Fibroblast of pulmonary artery (primary cell): Measurements from ENCODE around the gene EP300.
A peak's percentile ranks its signal among the peaks of the same experiment; 100 is the strongest.
"Not testable (repeated sequence)": the region's sequence is repeated elsewhere in the genome, so short reads cannot be mapped to it uniquely, and the experiment has no call there.

Experiments used
- DNase-seq: peaks from one replicate; pipeline ENCODE4 v3.0.0-alpha.2; 2010; ENCODE audit warnings: low read depth
- H3K4me3 ChIP-seq: replicated peaks from 2 replicates; pipeline ENCODE4 v1.5.1; 2011; ENCODE audit warnings: low read depth, mild to moderate bottlenecking, control low read depth, low read length, moderate library complexity
- TF ChIP-seq, protein P1 (sequence below): IDR thresholded peaks from 2 replicates; pipeline ENCODE4 v1.5.1; 2011; ENCODE audit warnings: mild to moderate bottlenecking, control low read depth, low read length, inconsistent platforms; ENCODE audit errors: missing control alignments

The EP300 gene

GRCh38 chr22:41106122-41106968 lies 14.0 kb downstream of the EP300 start:
- DNase-seq: peak; percentile 70
- H3K4me3 ChIP-seq: no peak overlapping the region
- TF ChIP-seq, protein P1, sequence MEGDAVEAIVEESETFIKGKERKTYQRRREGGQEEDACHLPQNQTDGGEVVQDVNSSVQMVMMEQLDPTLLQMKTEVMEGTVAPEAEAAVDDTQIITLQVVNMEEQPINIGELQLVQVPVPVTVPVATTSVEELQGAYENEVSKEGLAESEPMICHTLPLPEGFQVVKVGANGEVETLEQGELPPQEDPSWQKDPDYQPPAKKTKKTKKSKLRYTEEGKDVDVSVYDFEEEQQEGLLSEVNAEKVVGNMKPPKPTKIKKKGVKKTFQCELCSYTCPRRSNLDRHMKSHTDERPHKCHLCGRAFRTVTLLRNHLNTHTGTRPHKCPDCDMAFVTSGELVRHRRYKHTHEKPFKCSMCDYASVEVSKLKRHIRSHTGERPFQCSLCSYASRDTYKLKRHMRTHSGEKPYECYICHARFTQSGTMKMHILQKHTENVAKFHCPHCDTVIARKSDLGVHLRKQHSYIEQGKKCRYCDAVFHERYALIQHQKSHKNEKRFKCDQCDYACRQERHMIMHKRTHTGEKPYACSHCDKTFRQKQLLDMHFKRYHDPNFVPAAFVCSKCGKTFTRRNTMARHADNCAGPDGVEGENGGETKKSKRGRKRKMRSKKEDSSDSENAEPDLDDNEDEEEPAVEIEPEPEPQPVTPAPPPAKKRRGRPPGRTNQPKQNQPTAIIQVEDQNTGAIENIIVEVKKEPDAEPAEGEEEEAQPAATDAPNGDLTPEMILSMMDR: no peak

DNA sequence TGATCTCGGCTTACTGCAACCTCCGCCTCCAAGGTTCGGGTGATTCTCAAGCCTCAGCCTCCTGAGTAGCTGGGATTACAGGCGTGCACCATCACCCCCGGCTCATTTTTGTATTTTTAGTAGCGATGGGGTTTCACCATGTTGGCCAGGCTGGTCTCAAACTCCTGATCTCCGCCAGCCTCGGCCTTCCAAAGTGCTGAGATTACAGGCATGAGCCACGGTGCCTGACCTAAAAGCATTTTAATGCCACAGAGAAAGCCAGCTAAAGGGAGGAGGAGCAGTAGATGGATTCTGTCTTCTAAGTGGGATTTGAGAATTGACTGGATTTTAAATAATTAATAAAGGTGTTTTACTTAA lies 14.6 kb downstream of the EP300 start:
- not testable (repeated sequence) for H3K4me3 ChIP-seq, DNase-seq

DNA sequence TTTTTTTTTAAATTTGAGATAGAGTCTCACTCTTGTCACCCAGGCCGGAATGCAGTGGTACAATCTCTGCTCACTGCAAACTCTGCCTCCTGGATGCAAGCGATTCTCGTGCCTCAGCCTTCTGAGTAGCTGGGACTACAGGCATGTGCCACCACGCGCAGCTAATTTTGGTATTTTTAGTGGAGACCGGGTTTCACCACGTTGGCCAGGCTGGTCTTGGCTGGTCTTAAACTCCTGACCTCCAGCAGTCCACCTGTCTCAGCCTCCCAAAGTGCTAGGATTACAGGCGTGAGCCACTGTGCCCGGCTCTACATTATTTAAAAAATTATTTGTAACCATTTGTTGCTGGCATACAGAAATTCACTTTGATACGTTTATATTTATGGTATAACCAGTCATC lies 18.6 kb downstream of the EP300 start:
- no peak overlapping the region for H3K4me3 ChIP-seq
- no peak for DNase-seq
- TF ChIP-seq, protein P1: no peak

DNA sequence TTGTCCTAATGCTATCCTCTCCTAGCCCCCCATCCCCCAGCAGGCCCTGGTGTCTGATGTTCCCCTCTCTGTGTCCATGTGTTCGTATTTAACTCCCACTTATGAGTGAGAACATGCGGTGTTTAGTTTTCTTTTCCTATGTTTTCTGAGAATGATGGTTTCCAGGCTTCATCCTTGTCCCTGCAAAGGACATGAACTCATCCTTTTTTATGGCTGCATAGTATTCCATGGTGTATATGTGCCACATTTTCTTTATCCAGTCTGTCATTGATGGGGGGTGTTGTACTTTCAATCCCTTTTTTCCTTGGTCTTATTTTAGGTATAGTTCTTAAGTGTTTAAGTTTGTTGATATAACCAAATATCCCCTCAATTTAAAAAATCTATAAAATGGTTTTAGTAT lies 23.9 kb downstream of the EP300 start:
- TF ChIP-seq, protein P1: no peak
- no peak for DNase-seq
- H3K4me3 ChIP-seq: no peak overlapping the region

GRCh38 chr22:41117127-41117965 lies 25.0 kb downstream of the EP300 start:
- DNase-seq: no peak
- no peak overlapping the region for H3K4me3 ChIP-seq
- TF ChIP-seq, protein P1: no peak

DNA sequence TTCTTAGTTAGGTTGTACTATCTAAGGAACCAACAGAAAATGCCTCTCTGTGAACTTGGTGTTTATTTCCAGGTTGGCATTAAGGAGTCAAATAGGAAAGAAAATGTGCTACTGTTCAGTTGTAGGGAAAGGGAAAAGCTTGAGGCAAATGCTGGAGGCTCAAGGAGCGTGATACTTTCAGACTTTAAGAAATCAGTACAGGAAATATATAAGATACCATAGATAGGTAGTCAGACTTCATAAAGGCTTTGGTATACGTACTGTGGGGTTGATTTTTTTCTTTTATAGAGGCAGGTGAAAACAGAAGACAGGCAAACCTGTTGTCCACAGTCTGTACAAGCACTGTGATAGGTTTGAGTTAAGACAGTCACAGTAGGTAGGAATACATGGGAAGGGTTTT lies 30.8 kb downstream of the EP300 start:
- DNase-seq: peak; percentile 31
- TF ChIP-seq, protein P1: no peak
- H3K4me3 ChIP-seq: no peak overlapping the region

- DNase-seq: no peak
- TF ChIP-seq, protein P1: no peak
Observed at GRCh38 chr22:41124086-41124485, 31.7 kb downstream of the EP300 start.

More at GRCh38 chr22:41124086-41124485, 31.7 kb downstream of the EP300 start:
- no peak overlapping the region for H3K4me3 ChIP-seq
